Upper lobe of left lung (tissue), 4 donors: ENCODE results near the gene NPHP1.
"Not testable (repeated sequence)": the region's sequence is repeated elsewhere in the genome, so short reads cannot be mapped to it uniquely, and the experiment has no call there.

ENCODE experiments used
- EP300 ChIP-seq, 4 donors: sonication (generic); formaldehyde crosslinking; IDR thresholded peaks; one replicate each; pipeline ENCODE4 v1.5.1; 2017; ENCODE audit warnings: antibody characterized with exemption in 4 of 4, control low read depth in 2 of 4
- TF ChIP-seq, protein P1 (sequence below), 6 experiments: fragments of 450-650 bp in 4 of 6; fragments of 200-600 bp in 2 of 6; sonication (generic) in 2 of 6; IDR thresholded peaks; one replicate each; pipeline ENCODE4 v1.5.1; 2016 to 2019; ENCODE audit warnings: antibody characterized with exemption in 6 of 6

DNA sequence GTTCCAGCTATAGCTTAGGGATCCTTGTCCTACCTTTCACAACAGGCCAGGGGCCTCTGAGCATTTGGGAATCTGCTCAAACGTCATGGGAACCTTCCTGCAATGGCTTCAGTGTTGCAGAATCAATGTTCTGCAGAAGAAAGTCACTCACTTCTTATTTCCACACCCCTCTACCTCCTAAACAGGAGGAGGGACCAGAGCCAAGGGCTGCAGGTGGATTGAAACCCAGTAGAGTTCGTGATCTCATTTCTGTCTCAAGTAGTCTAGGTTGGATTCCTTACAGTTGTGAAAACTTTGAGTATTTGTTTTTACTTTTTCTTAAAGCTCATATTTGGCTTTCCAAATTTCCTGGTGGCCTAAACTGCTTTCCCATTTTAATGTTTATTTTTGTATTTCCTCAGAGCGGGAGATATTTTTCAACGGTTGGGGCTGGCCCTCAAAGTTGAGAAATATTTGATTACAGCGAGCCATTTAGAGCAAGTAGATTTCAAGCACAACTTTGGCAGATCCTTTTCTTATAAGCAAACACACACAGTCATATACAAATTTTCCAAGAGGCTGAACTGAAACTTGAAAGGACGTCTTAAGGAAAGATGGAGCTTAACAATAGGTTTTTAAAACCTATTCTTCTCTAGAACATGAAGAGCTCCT lies 109.8 kb downstream of the NPHP1 start:
- TF ChIP-seq, protein P1, sequence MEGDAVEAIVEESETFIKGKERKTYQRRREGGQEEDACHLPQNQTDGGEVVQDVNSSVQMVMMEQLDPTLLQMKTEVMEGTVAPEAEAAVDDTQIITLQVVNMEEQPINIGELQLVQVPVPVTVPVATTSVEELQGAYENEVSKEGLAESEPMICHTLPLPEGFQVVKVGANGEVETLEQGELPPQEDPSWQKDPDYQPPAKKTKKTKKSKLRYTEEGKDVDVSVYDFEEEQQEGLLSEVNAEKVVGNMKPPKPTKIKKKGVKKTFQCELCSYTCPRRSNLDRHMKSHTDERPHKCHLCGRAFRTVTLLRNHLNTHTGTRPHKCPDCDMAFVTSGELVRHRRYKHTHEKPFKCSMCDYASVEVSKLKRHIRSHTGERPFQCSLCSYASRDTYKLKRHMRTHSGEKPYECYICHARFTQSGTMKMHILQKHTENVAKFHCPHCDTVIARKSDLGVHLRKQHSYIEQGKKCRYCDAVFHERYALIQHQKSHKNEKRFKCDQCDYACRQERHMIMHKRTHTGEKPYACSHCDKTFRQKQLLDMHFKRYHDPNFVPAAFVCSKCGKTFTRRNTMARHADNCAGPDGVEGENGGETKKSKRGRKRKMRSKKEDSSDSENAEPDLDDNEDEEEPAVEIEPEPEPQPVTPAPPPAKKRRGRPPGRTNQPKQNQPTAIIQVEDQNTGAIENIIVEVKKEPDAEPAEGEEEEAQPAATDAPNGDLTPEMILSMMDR (IDR thresholded peaks at IDR 0.05), result not testable (repeated sequence)
- peak in 1 of 4 donors; percentile 72 for TF ChIP-seq EP300 (IDR thresholded peaks at IDR 0.05)
